HepG2 (cell line): ENCODE measurements around the gene THEM4. TPM values are rescaled to one million over a fixed set of nuclear protein-coding genes. Genes with fewer than 3 reads are reported as not detected.

Experiments used
- BORCS8-MEF2B ChIP-seq: sonication (generic); formaldehyde crosslinking; IDR thresholded peaks from 2 replicates; pipeline ENCODE4 v1.8.0; 2022; ENCODE audit warnings: mild to moderate bottlenecking, missing genetic modification reagents
- CBX1 ChIP-seq: IDR thresholded peaks from one replicate; pipeline ENCODE4 v1.6.1; 2016; ENCODE audit warnings: antibody characterized with exemption, low read depth
- GATA4 ChIP-seq: sonication (generic); IDR thresholded peaks from 2 replicates; pipeline ENCODE4 v1.6.1; 2016; ENCODE audit warnings: antibody characterized with exemption, low read depth, borderline replicate concordance
- ISX ChIP-seq: sonication (generic); formaldehyde crosslinking; conservative IDR thresholded peaks from 2 replicates; pipeline ENCODE4 v1.5.0; 2020; ENCODE audit warnings: missing genetic modification reagents
- KDM3A ChIP-seq: IDR thresholded peaks from 2 replicates; pipeline ENCODE4 v1.6.1; 2018; ENCODE audit warnings: low read depth, missing compliant biosample characterization
- KLF12 ChIP-seq: sonication (generic); formaldehyde crosslinking; IDR thresholded peaks from 2 replicates; pipeline ENCODE4 v1.4.0; 2020; ENCODE audit warnings: missing genetic modification reagents, borderline replicate concordance
- KLF16 ChIP-seq, 2 experiments: sonication (generic) in 1 of 2; formaldehyde crosslinking in 1 of 2; IDR thresholded peaks; 2 replicates each; pipeline versions ENCODE4 v1.6.1 to v1.8.0; 2016 to 2023; ENCODE audit warnings: missing genetic modification reagents in 2 of 2, missing compliant biosample characterization in 1 of 2
- MIER3 ChIP-seq: IDR thresholded peaks from 2 replicates; pipeline ENCODE4 v1.6.1; 2016; ENCODE audit warnings: missing compliant biosample characterization, borderline replicate concordance
- MTF1 ChIP-seq: sonication (generic); formaldehyde crosslinking; IDR thresholded peaks from 2 replicates; pipeline ENCODE4 v1.5.0; 2020; ENCODE audit warnings: missing genetic modification reagents
- MXD4 ChIP-seq: IDR thresholded peaks from 2 replicates; pipeline ENCODE4 v1.6.1; 2016; ENCODE audit warnings: mild to moderate bottlenecking, missing biosample characterization, missing genetic modification reagents
- NFKB2 ChIP-seq: sonication (generic); formaldehyde crosslinking; IDR thresholded peaks from 2 replicates; pipeline ENCODE4 v1.4.0; 2020; ENCODE audit warnings: missing genetic modification reagents, borderline replicate concordance
- PLRG1 ChIP-seq: fragments of 450-650 bp; conservative IDR thresholded peaks from 2 replicates; pipeline ENCODE4 v1.6.1; 2016
- PRPF4 ChIP-seq: fragments of 200-400 bp; formaldehyde crosslinking; IDR thresholded peaks from 2 replicates; pipeline ENCODE4 v1.6.1; 2016; ENCODE audit warnings: low read length, low read depth; ENCODE audit not compliant: poor library complexity, severe bottlenecking
- SMYD3 ChIP-seq: sonication (generic); formaldehyde crosslinking; IDR thresholded peaks from 2 replicates; pipeline ENCODE4 v1.8.1; 2023; ENCODE audit warnings: mild to moderate bottlenecking, missing genetic modification reagents
- ZMYM2 ChIP-seq: sonication (generic); formaldehyde crosslinking; IDR thresholded peaks from 2 replicates; pipeline ENCODE4 v1.8.0; 2022; ENCODE audit warnings: mild to moderate bottlenecking, missing genetic modification reagents
- ZNF564 ChIP-seq: sonication (generic); formaldehyde crosslinking; IDR thresholded peaks from 2 replicates; pipeline ENCODE4 v1.8.1; 2023; ENCODE audit warnings: mild to moderate bottlenecking, missing genetic modification reagents
- ZNF703 ChIP-seq: sonication (generic); formaldehyde crosslinking; IDR thresholded peaks from 2 replicates; pipeline ENCODE4 v1.5.1; 2020; ENCODE audit warnings: missing genetic modification reagents, mild to moderate bottlenecking, moderate library complexity, borderline replicate concordance
- polyA plus RNA-seq, 8 experiments: library from polyadenylated mRNA; depleted of rRNA in 3 of 8; stranded (reverse) in 7 of 8; unstranded in 1 of 8; fragments of >200 nt; fragmentation: Illumina TruSeq in 4 of 8; extraction: Trizol in 4 of 8; gene quantifications; 2 replicates each; pipeline versions ENCODE4 v1.2.1 to v1.2.3, GENCODE V29; 2011 to 2016; ENCODE audit warnings: low read depth in 4 of 8, missing spikeins in 1 of 8, mixed read lengths in 1 of 8; ENCODE audit not compliant: insufficient read depth in 1 of 8
- total RNA-seq, 5 experiments: library from RNA; depleted of rRNA; stranded (reverse); fragments of >200 nt; fragmentation: Illumina TruSeq; extraction: Trizol; gene quantifications; 2 replicates each; pipeline ENCODE4 v1.2.3, GENCODE V29; 2016; ENCODE audit warnings: low read depth in 1 of 5
- TF ChIP-seq, protein P1 (sequence below): sonication (generic); formaldehyde crosslinking; IDR thresholded peaks from 2 replicates; pipeline ENCODE4 v1.4.0; 2020; ENCODE audit warnings: missing genetic modification reagents
- TF ChIP-seq, protein P2 (sequence below): sonication (generic); formaldehyde crosslinking; IDR thresholded peaks from 2 replicates; pipeline ENCODE4 v1.4.0; 2020; ENCODE audit warnings: missing genetic modification reagents
- TF ChIP-seq, protein P3 (sequence below): sonication (generic); formaldehyde crosslinking; IDR thresholded peaks from 2 replicates; pipeline ENCODE4 v1.9.0; 2021; ENCODE audit warnings: mild to moderate bottlenecking, missing genetic modification reagents

THEM4 gene
- total and polyA plus RNA-seq, 2 of the 13 experiments (the other 11 are each of a cell fraction or from before 2014, with no cell fraction given): 10.9 to 13.9 TPM

DNA sequence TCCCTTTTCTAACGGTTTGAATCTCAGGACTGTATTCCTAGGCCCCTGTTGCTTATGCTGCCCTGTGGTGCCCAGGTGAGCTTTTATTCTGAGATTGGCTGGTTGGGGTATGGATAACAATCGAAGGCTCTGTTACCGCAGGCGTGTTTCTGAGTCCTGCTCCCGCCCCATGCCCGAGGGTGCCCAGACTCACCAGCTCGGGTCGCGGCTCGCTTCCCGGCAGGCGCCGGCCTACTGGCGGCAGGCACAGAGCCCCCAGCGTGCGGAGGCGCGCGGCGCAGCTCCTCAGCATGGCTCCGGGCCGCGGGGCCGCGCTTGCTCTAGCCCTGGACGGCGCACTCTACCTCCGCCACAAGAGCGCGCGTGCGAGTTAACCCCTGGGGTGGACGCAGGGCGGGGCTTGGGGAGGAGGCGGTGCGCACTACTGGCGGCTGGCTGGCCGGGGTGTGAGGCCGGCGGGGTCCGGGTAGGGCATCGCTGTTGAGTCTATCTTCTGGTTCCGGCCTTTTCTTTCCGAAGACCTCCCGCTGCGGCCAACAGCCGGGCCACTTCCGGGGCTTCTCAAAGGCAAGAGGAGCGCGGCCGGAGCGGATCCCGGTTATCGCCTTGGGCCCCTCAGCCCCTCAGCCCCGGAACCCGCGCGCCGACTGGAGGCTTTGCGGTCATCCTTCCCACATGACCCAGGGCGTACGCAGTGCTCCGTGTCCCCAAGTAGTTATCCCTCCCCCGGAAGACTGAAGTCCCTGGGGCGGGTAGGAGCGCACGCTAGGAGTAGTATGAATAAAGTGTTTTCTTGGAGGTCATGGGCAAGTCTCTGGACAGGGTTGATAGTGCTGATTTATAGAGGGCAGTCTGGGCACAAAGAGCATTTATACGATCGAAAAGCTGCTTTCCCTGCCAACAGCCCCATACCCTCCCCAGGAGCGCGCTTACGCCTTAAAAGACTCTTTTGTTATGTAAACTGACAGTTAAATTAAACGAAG lies at the start of gene THEM4 (continued):
- TF ChIP-seq NFKB2 (CRISPR knock-in tag) (peak; percentile 85; the same call in 1 of the 2 replicates), KLF12 (CRISPR knock-in tag) (peak; percentile 66; the same call in 1 of the 2 replicates), CBX1 (peak; percentile 30), KLF16 (CRISPR knock-in tag; IDR thresholded peaks at IDR 0.05) (peak in 1 of 2 experiments; percentile 73; a peak in 2 of 4 replicates), PRPF4 (peak; percentile 28), MXD4 (CRISPR knock-in tag) (peak; percentile 87; the same call in 1 of the 2 replicates), MTF1 (CRISPR knock-in tag) (no peak), SMYD3 (CRISPR knock-in tag) (0 out of 2 replicates have a peak, but pooled peaks have one; percentile 15), ISX (CRISPR knock-in tag) (no peak; the same call in 1 of the 2 replicates), BORCS8-MEF2B (CRISPR knock-in tag) (peak; percentile 83; the same call in 1 of the 2 replicates), GATA4 (peak; percentile 55; the same call in 1 of the 2 replicates), ZMYM2 (CRISPR knock-in tag) (no peak), KDM3A (CRISPR knock-in tag) (peak; percentile 93), ZNF703 (CRISPR knock-in tag) (0 out of 2 replicates have a peak, but pooled peaks have one; percentile 52), PLRG1 (no peak), ZNF564 (CRISPR knock-in tag) (0 out of 2 replicates have a peak, but pooled peaks have one; percentile 69), MIER3 (CRISPR knock-in tag) (0 out of 2 replicates have a peak, but pooled peaks have one; percentile 59)
- TF ChIP-seq, protein P1, sequence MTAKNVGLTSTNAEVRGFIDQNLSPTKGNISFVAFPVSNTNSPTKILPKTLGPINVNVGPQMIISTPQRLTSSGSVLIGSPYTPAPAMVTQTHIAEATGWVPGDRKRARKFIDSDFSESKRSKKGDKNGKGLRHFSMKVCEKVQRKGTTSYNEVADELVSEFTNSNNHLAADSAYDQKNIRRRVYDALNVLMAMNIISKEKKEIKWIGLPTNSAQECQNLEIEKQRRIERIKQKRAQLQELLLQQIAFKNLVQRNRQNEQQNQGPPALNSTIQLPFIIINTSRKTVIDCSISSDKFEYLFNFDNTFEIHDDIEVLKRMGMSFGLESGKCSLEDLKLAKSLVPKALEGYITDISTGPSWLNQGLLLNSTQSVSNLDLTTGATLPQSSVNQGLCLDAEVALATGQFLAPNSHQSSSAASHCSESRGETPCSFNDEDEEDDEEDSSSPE (CRISPR knock-in tag): peak; percentile 72
- TF ChIP-seq, protein P2, sequence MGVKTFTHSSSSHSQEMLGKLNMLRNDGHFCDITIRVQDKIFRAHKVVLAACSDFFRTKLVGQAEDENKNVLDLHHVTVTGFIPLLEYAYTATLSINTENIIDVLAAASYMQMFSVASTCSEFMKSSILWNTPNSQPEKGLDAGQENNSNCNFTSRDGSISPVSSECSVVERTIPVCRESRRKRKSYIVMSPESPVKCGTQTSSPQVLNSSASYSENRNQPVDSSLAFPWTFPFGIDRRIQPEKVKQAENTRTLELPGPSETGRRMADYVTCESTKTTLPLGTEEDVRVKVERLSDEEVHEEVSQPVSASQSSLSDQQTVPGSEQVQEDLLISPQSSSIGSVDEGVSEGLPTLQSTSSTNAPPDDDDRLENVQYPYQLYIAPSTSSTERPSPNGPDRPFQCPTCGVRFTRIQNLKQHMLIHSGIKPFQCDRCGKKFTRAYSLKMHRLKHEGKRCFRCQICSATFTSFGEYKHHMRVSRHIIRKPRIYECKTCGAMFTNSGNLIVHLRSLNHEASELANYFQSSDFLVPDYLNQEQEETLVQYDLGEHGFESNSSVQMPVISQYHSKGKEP: no peak
- TF ChIP-seq, protein P3, sequence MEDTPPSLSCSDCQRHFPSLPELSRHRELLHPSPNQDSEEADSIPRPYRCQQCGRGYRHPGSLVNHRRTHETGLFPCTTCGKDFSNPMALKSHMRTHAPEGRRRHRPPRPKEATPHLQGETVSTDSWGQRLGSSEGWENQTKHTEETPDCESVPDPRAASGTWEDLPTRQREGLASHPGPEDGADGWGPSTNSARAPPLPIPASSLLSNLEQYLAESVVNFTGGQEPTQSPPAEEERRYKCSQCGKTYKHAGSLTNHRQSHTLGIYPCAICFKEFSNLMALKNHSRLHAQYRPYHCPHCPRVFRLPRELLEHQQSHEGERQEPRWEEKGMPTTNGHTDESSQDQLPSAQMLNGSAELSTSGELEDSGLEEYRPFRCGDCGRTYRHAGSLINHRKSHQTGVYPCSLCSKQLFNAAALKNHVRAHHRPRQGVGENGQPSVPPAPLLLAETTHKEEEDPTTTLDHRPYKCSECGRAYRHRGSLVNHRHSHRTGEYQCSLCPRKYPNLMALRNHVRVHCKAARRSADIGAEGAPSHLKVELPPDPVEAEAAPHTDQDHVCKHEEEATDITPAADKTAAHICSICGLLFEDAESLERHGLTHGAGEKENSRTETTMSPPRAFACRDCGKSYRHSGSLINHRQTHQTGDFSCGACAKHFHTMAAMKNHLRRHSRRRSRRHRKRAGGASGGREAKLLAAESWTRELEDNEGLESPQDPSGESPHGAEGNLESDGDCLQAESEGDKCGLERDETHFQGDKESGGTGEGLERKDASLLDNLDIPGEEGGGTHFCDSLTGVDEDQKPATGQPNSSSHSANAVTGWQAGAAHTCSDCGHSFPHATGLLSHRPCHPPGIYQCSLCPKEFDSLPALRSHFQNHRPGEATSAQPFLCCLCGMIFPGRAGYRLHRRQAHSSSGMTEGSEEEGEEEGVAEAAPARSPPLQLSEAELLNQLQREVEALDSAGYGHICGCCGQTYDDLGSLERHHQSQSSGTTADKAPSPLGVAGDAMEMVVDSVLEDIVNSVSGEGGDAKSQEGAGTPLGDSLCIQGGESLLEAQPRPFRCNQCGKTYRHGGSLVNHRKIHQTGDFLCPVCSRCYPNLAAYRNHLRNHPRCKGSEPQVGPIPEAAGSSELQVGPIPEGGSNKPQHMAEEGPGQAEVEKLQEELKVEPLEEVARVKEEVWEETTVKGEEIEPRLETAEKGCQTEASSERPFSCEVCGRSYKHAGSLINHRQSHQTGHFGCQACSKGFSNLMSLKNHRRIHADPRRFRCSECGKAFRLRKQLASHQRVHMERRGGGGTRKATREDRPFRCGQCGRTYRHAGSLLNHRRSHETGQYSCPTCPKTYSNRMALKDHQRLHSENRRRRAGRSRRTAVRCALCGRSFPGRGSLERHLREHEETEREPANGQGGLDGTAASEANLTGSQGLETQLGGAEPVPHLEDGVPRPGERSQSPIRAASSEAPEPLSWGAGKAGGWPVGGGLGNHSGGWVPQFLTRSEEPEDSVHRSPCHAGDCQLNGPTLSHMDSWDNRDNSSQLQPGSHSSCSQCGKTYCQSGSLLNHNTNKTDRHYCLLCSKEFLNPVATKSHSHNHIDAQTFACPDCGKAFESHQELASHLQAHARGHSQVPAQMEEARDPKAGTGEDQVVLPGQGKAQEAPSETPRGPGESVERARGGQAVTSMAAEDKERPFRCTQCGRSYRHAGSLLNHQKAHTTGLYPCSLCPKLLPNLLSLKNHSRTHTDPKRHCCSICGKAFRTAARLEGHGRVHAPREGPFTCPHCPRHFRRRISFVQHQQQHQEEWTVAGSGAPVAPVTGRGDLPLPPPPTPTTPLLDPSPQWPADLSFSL (CRISPR knock-in tag): no peak
